Stimulated activated CD4-positive, alpha-beta T cell treated with anti-CD3 and anti-CD28 coated beads, Interleukin-4, amount 100 ng/mL, for 24 hours (primary cell): ENCODE measurements around the gene TMEM117.
"Not testable (repeated sequence)": the region's sequence is repeated elsewhere in the genome, so short reads cannot be mapped to it uniquely, and the experiment has no call there.

Experiments
- DNase-seq: peaks from one replicate; pipeline ENCODE4 v3.0.0-alpha.2; 2020

Gene TMEM117

GRCh38 chr12:44235674-44236073 is 399.8 kb downstream of the TMEM117 start:
- no peak for DNase-seq

GRCh38 chr12:44240186-44240585 is 404.3 kb downstream of the TMEM117 start:
- no peak for DNase-seq

- DNase-seq = no peak
These were observed 410.1 kb downstream of the TMEM117 start for GRCh38 chr12:44245932-44246331.

- no peak for DNase-seq
These were observed 410.7 kb downstream of the TMEM117 start for GRCh38 chr12:44246482-44247105.

GRCh38 chr12:44247588-44247987 is 411.7 kb downstream of the TMEM117 start:
- no peak for DNase-seq

GRCh38 chr12:44248436-44248835 is 412.6 kb downstream of the TMEM117 start:
- DNase-seq = no peak

GRCh38 chr12:44250440-44250839 is 414.6 kb downstream of the TMEM117 start:
- not testable (repeated sequence) for DNase-seq

GRCh38 chr12:44253338-44253856 is 417.5 kb downstream of the TMEM117 start:
- DNase-seq = no peak

GRCh38 chr12:44258246-44258645 is 422.4 kb downstream of the TMEM117 start:
- no peak for DNase-seq

- no peak for DNase-seq
These were observed 424.0 kb downstream of the TMEM117 start for GRCh38 chr12:44259890-44260289.

- DNase-seq = no peak
These were observed 424.7 kb downstream of the TMEM117 start for GRCh38 chr12:44260581-44260980.

- no peak for DNase-seq
These were observed 449.6 kb downstream of the TMEM117 start for GRCh38 chr12:44285321-44285960.

- no peak for DNase-seq
These were observed 450.5 kb downstream of the TMEM117 start for GRCh38 chr12:44286336-44286735.

GRCh38 chr12:44286821-44287505 is 451.1 kb downstream of the TMEM117 start:
- DNase-seq = no peak

- DNase-seq = no peak
These were observed 451.7 kb downstream of the TMEM117 start for GRCh38 chr12:44287545-44287944.

GRCh38 chr12:44294649-44295048 is 458.8 kb downstream of the TMEM117 start:
- DNase-seq = no peak

- DNase-seq = no peak
These were observed 460.2 kb downstream of the TMEM117 start for GRCh38 chr12:44295958-44296623.

- DNase-seq = no peak
These were observed 460.8 kb downstream of the TMEM117 start for GRCh38 chr12:44296624-44297197.

- no peak for DNase-seq
These were observed 463.6 kb downstream of the TMEM117 start for GRCh38 chr12:44299524-44299923.

GRCh38 chr12:44307506-44308168 is 471.8 kb downstream of the TMEM117 start:
- DNase-seq = no peak

GRCh38 chr12:44313188-44313587 is 477.3 kb downstream of the TMEM117 start:
- no peak for DNase-seq

GRCh38 chr12:44314007-44314500 is 478.2 kb downstream of the TMEM117 start:
- DNase-seq = no peak
